ENCODE measurements around the gene ZNF708. TPM values are rescaled to one million over a fixed set of nuclear protein-coding genes. Genes with fewer than 3 reads are reported as not detected.

Gene ZNF708
- total and polyA plus RNA-seq, 2 of the 13 experiments (the other 11 are each of a cell fraction or from before 2014, with no cell fraction given) = 1.8 to 5.2 TPM

- TF ChIP-seq IRF9 (CRISPR knock-in tag; IDR thresholded peaks at IDR 0.05; ENCODE audit: borderline replicate concordance) (no peak), PHB2 (IDR thresholded peaks at IDR 0.05; ENCODE audit: partially characterized antibody) (no peak), TFE3 (CRISPR knock-in tag; IDR thresholded peaks at IDR 0.05) (no peak), RARA (CRISPR knock-in tag; IDR thresholded peaks at IDR 0.05) (no peak; the same call in 1 of the 2 replicates), ZBTB38 (CRISPR knock-in tag; IDR thresholded peaks at IDR 0.05) (no peak), EHMT2 (IDR thresholded peaks at IDR 0.05; ENCODE audit: borderline replicate concordance, low read depth, low read length) (no peak), JARID2 (CRISPR knock-in tag; IDR thresholded peaks at IDR 0.05; ENCODE audit: insufficient replicate concordance) (no peak), ZFP1 (CRISPR knock-in tag; IDR thresholded peaks at IDR 0.05) (no peak), SATB2 (CRISPR knock-in tag; IDR thresholded peaks at IDR 0.05) (0 out of 2 replicates have a peak, but pooled peaks have one; percentile 81), PCBP2 (optimal IDR thresholded peaks at IDR 0.05; ENCODE audit: low read depth, low read length, poor library complexity, severe bottlenecking) (no peak), SCMH1 (CRISPR knock-in tag; IDR thresholded peaks at IDR 0.05; ENCODE audit: borderline replicate concordance) (no peak), ZNF549 (CRISPR knock-in tag; IDR thresholded peaks at IDR 0.05) (no peak), PTBP1 (IDR thresholded peaks at IDR 0.05; ENCODE audit: low read depth, low read length, poor library complexity, severe bottlenecking) (no peak), ZNF468 (CRISPR knock-in tag; IDR thresholded peaks at IDR 0.05) (no peak), SYNCRIP (IDR thresholded peaks at IDR 0.05; ENCODE audit: insufficient read depth, low read depth, low read length) (no peak), PRMT3 (CRISPR knock-in tag; IDR thresholded peaks at IDR 0.05; ENCODE audit: borderline replicate concordance, low read depth) (no peak; the same call in 1 of the 2 replicates), KLF11 (CRISPR knock-in tag; IDR thresholded peaks at IDR 0.05) (no peak), RNF2 (conservative IDR thresholded peaks at IDR 0.05; ENCODE audit: low read depth) (0 out of 2 replicates have a peak, but pooled peaks have one; percentile 40), FOXA1 (IDR thresholded peaks at IDR 0.05) (no peak), FOXA1 (CRISPR knock-in tag; IDR thresholded peaks at IDR 0.05) (no peak), HOXD1 (CRISPR knock-in tag; IDR thresholded peaks at IDR 0.05) (no peak), SMC3 (IDR thresholded peaks at IDR 0.05; ENCODE audit: low read length) (no peak), ZNF317 (CRISPR knock-in tag; IDR thresholded peaks at IDR 0.05) (peak; percentile 48; the same call in 1 of the 2 replicates), ZNF563 (CRISPR knock-in tag; IDR thresholded peaks at IDR 0.05) (no peak; the same call in 1 of the 2 replicates)
- TF ChIP-seq, protein P1, sequence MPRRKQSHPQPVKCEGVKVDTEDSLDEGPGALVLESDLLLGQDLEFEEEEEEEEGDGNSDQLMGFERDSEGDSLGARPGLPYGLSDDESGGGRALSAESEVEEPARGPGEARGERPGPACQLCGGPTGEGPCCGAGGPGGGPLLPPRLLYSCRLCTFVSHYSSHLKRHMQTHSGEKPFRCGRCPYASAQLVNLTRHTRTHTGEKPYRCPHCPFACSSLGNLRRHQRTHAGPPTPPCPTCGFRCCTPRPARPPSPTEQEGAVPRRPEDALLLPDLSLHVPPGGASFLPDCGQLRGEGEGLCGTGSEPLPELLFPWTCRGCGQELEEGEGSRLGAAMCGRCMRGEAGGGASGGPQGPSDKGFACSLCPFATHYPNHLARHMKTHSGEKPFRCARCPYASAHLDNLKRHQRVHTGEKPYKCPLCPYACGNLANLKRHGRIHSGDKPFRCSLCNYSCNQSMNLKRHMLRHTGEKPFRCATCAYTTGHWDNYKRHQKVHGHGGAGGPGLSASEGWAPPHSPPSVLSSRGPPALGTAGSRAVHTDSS (CRISPR knock-in tag; conservative IDR thresholded peaks at IDR 0.05) = no peak
- TF ChIP-seq, protein P2, sequence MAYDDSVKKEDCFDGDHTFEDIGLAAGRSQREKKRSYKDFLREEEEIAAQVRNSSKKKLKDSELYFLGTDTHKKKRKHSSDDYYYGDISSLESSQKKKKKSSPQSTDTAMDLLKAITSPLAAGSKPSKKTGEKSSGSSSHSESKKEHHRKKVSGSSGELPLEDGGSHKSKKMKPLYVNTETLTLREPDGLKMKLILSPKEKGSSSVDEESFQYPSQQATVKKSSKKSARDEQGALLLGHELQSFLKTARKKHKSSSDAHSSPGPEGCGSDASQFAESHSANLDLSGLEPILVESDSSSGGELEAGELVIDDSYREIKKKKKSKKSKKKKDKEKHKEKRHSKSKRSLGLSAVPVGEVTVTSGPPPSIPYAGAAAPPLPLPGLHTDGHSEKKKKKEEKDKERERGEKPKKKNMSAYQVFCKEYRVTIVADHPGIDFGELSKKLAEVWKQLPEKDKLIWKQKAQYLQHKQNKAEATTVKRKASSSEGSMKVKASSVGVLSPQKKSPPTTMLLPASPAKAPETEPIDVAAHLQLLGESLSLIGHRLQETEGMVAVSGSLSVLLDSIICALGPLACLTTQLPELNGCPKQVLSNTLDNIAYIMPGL (CRISPR knock-in tag; IDR thresholded peaks at IDR 0.05; ENCODE audit: borderline replicate concordance in 1 of 2, low read depth in 1 of 2) = peak in 1 of 2 experiments; percentile 44; a peak in 2 of 4 replicates
Observed at GRCh38 chr19:21328885-21329605, at the start of gene ZNF708 (continued).
